GM12875 (cell line): ENCODE measurements around the gene RTL5.
A peak's percentile ranks its signal among the peaks of the same experiment; 100 is the strongest.

Source experiments
- H3K4me3 ChIP-seq: one replicate; pipeline ENCODE4 v1.5.1; 2011; ENCODE audit warnings: low read depth, low read length, control low read depth
- TF ChIP-seq, protein P1 (sequence below): IDR thresholded peaks from 2 replicates; pipeline ENCODE4 v1.5.1; 2011; ENCODE audit warnings: low read depth, mild to moderate bottlenecking, control low read depth, inconsistent platforms, low read length, moderate library complexity, borderline replicate concordance; ENCODE audit not compliant: insufficient read depth

Gene RTL5

DNA sequence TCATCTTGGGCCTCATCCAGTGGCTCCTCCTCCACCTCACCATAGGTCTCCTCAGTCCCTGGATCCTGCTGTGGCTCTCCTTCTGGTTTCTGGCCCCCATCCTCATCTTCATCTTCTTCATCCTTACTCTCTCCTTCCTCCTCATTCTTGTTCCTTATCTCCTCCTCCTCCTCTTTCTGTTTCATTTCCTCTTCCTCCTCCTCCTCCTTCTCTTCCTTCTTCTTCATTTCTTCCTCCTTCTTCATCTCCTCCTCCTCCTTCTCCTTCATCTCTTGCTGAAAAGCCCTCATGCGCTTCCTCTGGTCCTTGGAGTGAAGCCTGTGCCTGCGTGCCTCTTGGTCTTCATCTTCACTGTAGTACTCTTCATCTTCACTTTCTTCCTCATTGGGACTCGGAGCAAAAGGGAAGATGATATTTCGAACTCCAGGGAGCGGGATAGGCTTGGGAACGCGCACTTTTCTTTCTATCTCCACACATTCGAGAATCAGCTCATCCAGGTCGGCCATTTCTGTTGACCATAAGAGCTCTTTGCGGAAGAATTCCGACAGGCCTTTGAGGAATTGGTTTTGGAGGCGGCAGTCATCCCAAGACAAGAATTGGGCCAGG is 1.5 kb downstream of the RTL5 start:
- no peak overlapping the region for H3K4me3 ChIP-seq

DNA sequence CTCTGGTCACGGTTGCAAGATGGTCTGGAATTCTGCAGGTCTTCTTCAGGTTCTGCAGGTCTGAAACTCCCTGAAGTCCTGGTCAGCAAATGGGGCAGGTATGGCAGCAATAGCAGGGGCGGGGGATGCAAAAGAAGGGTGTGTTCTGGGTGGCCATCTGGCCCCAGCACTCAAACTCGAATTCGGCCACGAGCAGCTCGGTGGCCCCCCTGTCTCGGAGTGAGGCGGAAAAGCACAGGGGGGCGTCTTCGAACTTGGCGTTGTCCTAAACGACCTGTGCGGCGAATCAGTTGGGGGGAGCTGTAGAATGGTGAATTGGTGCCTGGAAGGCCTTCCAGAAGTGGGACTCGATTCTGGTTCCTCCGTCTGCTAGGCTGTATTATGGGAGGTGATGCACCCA is 2.1 kb downstream of the RTL5 start:
- no peak overlapping the region for H3K4me3 ChIP-seq

More for the DNA sequence above, 1.5 kb downstream of the RTL5 start:
- TF ChIP-seq, protein P1, sequence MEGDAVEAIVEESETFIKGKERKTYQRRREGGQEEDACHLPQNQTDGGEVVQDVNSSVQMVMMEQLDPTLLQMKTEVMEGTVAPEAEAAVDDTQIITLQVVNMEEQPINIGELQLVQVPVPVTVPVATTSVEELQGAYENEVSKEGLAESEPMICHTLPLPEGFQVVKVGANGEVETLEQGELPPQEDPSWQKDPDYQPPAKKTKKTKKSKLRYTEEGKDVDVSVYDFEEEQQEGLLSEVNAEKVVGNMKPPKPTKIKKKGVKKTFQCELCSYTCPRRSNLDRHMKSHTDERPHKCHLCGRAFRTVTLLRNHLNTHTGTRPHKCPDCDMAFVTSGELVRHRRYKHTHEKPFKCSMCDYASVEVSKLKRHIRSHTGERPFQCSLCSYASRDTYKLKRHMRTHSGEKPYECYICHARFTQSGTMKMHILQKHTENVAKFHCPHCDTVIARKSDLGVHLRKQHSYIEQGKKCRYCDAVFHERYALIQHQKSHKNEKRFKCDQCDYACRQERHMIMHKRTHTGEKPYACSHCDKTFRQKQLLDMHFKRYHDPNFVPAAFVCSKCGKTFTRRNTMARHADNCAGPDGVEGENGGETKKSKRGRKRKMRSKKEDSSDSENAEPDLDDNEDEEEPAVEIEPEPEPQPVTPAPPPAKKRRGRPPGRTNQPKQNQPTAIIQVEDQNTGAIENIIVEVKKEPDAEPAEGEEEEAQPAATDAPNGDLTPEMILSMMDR: no peak

DNA sequence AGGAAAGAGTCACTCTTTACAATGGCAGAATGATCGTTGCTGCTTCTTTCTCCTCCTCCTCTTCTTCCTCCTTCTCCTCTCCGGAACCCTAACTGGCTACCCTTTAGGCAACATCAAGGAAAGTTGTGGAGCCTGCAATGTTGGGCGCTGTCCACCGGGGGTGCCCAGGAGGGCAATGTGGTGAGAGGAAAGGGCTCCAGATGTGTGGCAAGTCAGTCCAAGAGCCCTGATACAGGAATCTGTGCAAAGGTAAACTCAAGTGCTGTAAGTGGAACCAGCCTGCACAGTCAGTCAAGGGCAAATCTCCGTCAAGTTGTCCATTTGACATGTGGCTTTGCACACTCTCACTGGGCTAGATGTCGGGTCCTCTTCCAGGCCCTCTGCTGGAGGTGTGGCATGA is 2.8 kb downstream of the RTL5 start:
- TF ChIP-seq, protein P1: peak; percentile 38; the same call in 1 of the 2 replicates

More for the DNA sequence above, 2.1 kb downstream of the RTL5 start:
- TF ChIP-seq, protein P1: no peak

DNA sequence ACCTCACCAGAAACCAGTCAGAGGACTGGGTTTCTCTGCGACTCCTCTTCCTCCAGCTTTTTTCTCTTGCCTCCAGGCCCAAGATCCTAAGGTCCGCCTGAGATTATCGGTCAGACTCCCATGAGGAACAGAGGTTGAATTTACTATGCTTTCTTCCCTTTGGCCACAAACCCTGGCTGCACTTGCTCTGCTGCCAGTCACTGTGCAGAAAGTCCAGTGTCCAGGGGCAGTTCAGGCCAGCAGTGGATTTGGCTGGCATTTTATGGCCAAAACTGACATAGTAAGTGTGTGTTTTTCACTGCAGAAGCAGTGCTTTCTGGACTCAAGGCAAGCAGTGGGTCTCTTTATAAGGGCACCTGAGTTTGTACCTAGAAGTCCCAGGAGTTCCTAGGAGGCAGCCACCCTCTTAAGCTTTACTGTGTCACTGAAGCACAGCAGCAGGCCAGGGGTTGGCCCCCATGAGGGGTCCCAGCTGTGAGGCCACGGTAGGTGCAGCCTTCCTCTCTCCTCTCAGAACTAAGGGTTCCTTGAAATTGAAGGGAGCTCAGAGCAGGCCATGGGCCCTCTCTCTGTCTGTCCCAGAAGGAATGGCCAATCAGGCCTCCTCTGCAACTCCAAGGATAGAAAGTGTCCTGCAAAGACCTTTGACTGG is 3.4 kb downstream of the RTL5 start:
- no peak overlapping the region for H3K4me3 ChIP-seq
- TF ChIP-seq, protein P1: no peak

More for the DNA sequence above, 2.8 kb downstream of the RTL5 start:
- no peak overlapping the region for H3K4me3 ChIP-seq

DNA sequence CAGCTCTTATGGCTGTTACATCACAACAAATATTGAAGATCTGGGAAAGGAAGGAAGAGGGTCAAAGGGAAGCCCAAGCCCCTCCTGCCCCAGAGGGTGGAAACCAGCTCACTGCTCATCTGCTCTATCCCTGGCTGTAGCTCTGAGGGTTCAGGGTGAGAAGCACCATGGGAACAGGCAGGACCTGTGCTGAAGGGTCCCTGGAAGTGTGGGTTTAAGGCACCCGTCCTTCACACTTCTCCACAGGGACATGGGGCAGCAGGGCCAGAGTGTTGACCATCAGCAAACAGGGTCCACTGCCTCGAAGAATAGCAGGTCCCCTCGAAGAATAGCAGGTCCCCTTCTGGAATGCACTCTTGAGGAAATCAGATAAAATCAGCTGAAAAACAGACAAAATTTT is 4.4 kb downstream of the RTL5 start:
- no peak overlapping the region for H3K4me3 ChIP-seq
- TF ChIP-seq, protein P1: no peak

DNA sequence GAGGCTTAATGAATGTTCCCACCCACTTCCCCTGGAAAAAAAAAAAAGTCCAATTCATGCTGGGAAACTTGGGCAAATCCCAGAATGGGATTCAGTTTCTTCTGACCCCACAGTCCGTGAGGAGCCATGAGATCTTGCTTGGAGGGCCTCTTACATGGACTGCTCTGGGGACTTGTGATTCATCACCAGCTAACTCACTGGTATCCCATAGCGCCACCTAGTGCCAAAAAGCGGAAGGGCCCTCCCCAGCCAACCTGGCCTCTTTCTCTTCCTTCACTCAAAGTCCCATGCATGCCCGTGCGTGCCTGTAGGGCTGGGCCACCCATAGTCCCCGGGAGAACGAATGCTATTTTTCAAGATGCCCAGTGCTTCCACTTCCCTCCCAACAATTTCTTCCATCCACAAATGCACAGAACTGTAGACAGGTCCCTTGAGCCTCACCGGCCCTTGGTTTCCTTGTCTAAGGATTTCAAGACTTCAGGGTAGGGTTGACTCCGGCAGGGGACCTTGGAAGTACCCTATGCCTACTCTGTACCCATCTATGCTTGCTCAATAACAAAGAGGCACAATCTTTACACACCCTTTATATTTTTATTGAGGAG is 5.1 kb downstream of the RTL5 start:
- H3K4me3 ChIP-seq: no peak overlapping the region
- TF ChIP-seq, protein P1: peak; percentile 92

DNA sequence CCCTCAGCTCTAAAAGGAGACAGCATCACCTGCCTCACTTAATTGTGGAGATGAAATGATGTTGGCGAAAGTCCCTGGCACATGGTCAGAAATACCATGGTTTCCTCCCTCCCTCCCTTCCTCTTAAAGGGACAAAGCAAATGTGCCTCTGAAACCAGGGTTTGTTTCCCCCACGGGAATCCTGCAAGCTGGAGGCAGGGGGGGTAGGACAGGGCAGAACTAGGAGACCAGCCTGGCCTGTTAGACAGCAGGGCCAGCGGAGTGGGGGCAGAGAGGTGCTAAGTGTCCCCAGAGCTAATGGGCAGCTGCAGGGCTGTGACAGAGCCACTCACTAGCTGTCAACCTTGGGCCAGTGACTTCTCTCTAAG is 5.7 kb downstream of the RTL5 start:
- no peak overlapping the region for H3K4me3 ChIP-seq
- TF ChIP-seq, protein P1: no peak
